HEK293 (cell line): ENCODE measurements around the gene RBMS3.
"Not testable (repeated sequence)": the region's sequence is repeated elsewhere in the genome, so short reads cannot be mapped to it uniquely, and the experiment has no call there.

Experiments used
- CTCF ChIA-PET: fragments of 350-600 bp; formaldehyde crosslinking; extraction: SDS; loops from one replicate; lab custom pipeline; 2021; ENCODE audit warnings: antibody characterized with exemption; lab: Yijun Ruan, JAX
- POLR2A ChIA-PET: fragments of 300-600 bp; formaldehyde crosslinking; extraction: SDS; loops from one replicate; lab custom pipeline; 2020; ENCODE audit warnings: antibody characterized with exemption, inconsistent platforms; lab: Yijun Ruan, JAX
- H3K27ac ChIP-seq: fragments of 200-500 bp; sonication (Bioruptor generic); 2 replicates; pipeline ENCODE4 v1.5.1; 2014; ENCODE audit warnings: low read depth, low read length, control low read depth, inconsistent platforms; ENCODE audit errors: extremely low read depth
- H3K36me3 ChIP-seq, 2 experiments: fragments of 200-500 bp in 1 of 2; sonication (Bioruptor generic) in 1 of 2; 1 replicate in 1 of 2; 2 replicates in 1 of 2; pipeline ENCODE4 v1.5.1; 2014 to 2017; ENCODE audit warnings: inconsistent platforms in 2 of 2, low read length in 2 of 2; ENCODE audit not compliant: control insufficient read depth in 2 of 2, insufficient read depth in 1 of 2
- H3K4me1 ChIP-seq: fragments of 200-500 bp; sonication (Bioruptor generic); 2 replicates; pipeline ENCODE4 v1.5.1; 2014; ENCODE audit warnings: mild to moderate bottlenecking, low read length, inconsistent platforms; ENCODE audit not compliant: control insufficient read depth, insufficient read depth
- H3K4me3 ChIP-seq: 2 replicates; pipeline ENCODE4 v1.5.1; 2011; ENCODE audit warnings: low read depth, mild to moderate bottlenecking, control low read depth, low read length, moderate library complexity
- H3K9me3 ChIP-seq: fragments of 200-500 bp; sonication (Bioruptor generic); 2 replicates; pipeline ENCODE4 v1.5.1; 2014; ENCODE audit warnings: low read depth, low read length, inconsistent platforms; ENCODE audit not compliant: control insufficient read depth, insufficient read depth
- FEZF1 ChIP-seq: fragments of 450-650 bp; formaldehyde crosslinking; IDR thresholded peaks from 2 replicates; pipeline ENCODE4 v1.5.1; 2016; ENCODE audit warnings: missing biosample characterization, missing genetic modification characterization
- GLI4 ChIP-seq: fragments of 450-650 bp; formaldehyde crosslinking; IDR thresholded peaks from 2 replicates; pipeline ENCODE4 v1.5.1; 2016; ENCODE audit warnings: missing biosample characterization, missing genetic modification characterization
- MYNN ChIP-seq: fragments of 450-650 bp; formaldehyde crosslinking; IDR thresholded peaks from 2 replicates; pipeline ENCODE4 v1.5.1; 2016; ENCODE audit warnings: missing biosample characterization, missing genetic modification characterization, borderline replicate concordance
- ZBTB7A ChIP-seq: fragments of 450-650 bp; formaldehyde crosslinking; IDR thresholded peaks from 2 replicates; pipeline ENCODE4 v1.5.1; 2016; ENCODE audit warnings: low read depth, missing biosample characterization, missing genetic modification characterization
- ZEB2 ChIP-seq: fragments of 450-650 bp; formaldehyde crosslinking; IDR thresholded peaks from 2 replicates; pipeline ENCODE4 v1.5.1; 2016; ENCODE audit warnings: missing biosample characterization, missing genetic modification characterization
- ZNF19 ChIP-seq: fragments of 450-650 bp; formaldehyde crosslinking; IDR thresholded peaks from 2 replicates; pipeline ENCODE4; 2016; ENCODE audit warnings: missing biosample characterization, missing genetic modification characterization, low read depth
- ZNF274 ChIP-seq, 2 experiments: fragments of 200-500 bp in 1 of 2; fragments of 450-650 bp in 1 of 2; sonication (Bioruptor generic) in 1 of 2; formaldehyde crosslinking in 1 of 2; IDR thresholded peaks; 2 replicates each; pipeline versions ENCODE4 v1.5.1 to v1.6.1; 2014 to 2016; ENCODE audit warnings: borderline replicate concordance in 1 of 2, inconsistent platforms in 1 of 2, low read length in 1 of 2, missing biosample characterization in 1 of 2, missing genetic modification characterization in 1 of 2
- ZNF311 ChIP-seq: fragments of 450-650 bp; formaldehyde crosslinking; IDR thresholded peaks from 2 replicates; pipeline ENCODE4 v1.5.1; 2017; ENCODE audit warnings: missing biosample characterization, missing genetic modification characterization, borderline replicate concordance
- ZNF398 ChIP-seq: fragments of 450-650 bp; formaldehyde crosslinking; IDR thresholded peaks from 2 replicates; pipeline ENCODE4 v1.5.1; 2017; ENCODE audit warnings: missing biosample characterization, missing genetic modification characterization
- ZNF404 ChIP-seq: fragments of 450-650 bp; formaldehyde crosslinking; IDR thresholded peaks from 2 replicates; pipeline ENCODE4 v1.5.1; 2017; ENCODE audit warnings: missing biosample characterization, missing genetic modification characterization
- ZNF549 ChIP-seq: fragments of 450-650 bp; IDR thresholded peaks from 2 replicates; pipeline ENCODE4 v1.5.1; 2018; ENCODE audit warnings: missing biosample characterization, missing genetic modification characterization, mild to moderate bottlenecking, inconsistent platforms, moderate library complexity
- ZNF626 ChIP-seq: fragments of 450-650 bp; sonication (Bioruptor Pico); formaldehyde crosslinking; IDR thresholded peaks from 2 replicates; pipeline ENCODE4 v1.5.1; 2018; ENCODE audit warnings: missing biosample characterization, missing genetic modification characterization, inconsistent platforms
- ZNF660 ChIP-seq: fragments of 450-650 bp; IDR thresholded peaks from 2 replicates; pipeline ENCODE4 v1.5.1; 2018; ENCODE audit warnings: missing biosample characterization, mild to moderate bottlenecking, missing genetic modification characterization
- ZNF677 ChIP-seq: fragments of 450-650 bp; IDR thresholded peaks from 2 replicates; pipeline ENCODE4 v1.5.0; 2018; ENCODE audit warnings: missing biosample characterization, mild to moderate bottlenecking, missing genetic modification characterization, moderate library complexity
- ZNF843 ChIP-seq: fragments of 450-650 bp; formaldehyde crosslinking; IDR thresholded peaks from 2 replicates; pipeline ENCODE4 v1.5.1; 2016; ENCODE audit warnings: missing biosample characterization, missing genetic modification characterization
- ZSCAN23 ChIP-seq: fragments of 450-650 bp; formaldehyde crosslinking; IDR thresholded peaks from 2 replicates; pipeline ENCODE4 v1.5.1; 2016; ENCODE audit warnings: missing biosample characterization, missing genetic modification characterization
- TF ChIP-seq, protein P1 (sequence below): fragments of 450-650 bp; formaldehyde crosslinking; IDR thresholded peaks from 2 replicates; pipeline ENCODE4 v1.5.1; 2017; ENCODE audit warnings: missing biosample characterization, missing genetic modification characterization
- TF ChIP-seq, protein P2 (sequence below): fragments of 450-650 bp; formaldehyde crosslinking; IDR thresholded peaks from 2 replicates; pipeline ENCODE4 v1.5.0; 2017; ENCODE audit warnings: missing biosample characterization, missing genetic modification characterization, borderline replicate concordance

RBMS3 gene

DNA sequence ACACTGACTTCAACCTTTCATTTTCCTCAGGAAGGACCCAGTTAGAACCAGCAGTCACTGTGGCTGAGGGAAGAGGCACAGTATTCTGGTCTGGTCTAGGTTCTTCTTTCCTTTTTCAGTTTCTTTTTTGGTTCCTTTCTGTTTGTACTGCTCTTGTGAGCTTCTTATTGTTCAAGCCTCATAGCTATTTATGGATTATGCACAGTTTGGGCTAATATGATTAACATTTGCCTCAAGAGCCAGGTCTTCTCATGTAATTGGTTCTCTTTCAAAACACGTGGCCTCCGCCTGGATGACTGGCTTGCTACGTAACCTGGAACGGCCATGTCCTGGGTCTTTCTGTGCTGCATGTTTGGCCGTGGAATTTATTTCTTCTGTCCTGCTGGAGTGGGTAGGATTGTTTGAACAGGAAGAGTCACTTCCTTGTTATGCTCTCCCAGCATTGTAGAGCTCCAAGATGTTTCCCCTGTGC is 43.3 kb downstream of the RBMS3 start:
- Histone ChIP-seq H3K4me3 (no peak overlapping the region), H3K36me3 (no peaks in the 10 kb centered on the region), H3K27ac (no peak overlapping the region), H3K9me3 (no peaks in the 10 kb centered on the region), H3K4me1 (no peaks in the 10 kb centered on the region)
- TF ChIP-seq GLI4 (tag by site-specific recombination) (no peak), ZBTB7A (tag by site-specific recombination) (no peak)
- POLR2A ChIA-PET: no interaction called here
- CTCF ChIA-PET: interaction anchor here (0.6 to 0.9 kb wide), 2 partner anchors 8 to 1646 kb away, joined by 4 to 5 read pairs; no protein-coding TSS in a partner anchor

- CTCF ChIA-PET: interaction anchor here (0.6 kb wide), 1 partner anchor 24 kb away, joined by 3 read pairs; no protein-coding TSS in a partner anchor
- H3K4me3 ChIP-seq, POLR2A ChIA-PET: not testable (repeated sequence)
Measured at GRCh38 chr3:29326540-29326939, 45.7 kb downstream of the RBMS3 start.

DNA sequence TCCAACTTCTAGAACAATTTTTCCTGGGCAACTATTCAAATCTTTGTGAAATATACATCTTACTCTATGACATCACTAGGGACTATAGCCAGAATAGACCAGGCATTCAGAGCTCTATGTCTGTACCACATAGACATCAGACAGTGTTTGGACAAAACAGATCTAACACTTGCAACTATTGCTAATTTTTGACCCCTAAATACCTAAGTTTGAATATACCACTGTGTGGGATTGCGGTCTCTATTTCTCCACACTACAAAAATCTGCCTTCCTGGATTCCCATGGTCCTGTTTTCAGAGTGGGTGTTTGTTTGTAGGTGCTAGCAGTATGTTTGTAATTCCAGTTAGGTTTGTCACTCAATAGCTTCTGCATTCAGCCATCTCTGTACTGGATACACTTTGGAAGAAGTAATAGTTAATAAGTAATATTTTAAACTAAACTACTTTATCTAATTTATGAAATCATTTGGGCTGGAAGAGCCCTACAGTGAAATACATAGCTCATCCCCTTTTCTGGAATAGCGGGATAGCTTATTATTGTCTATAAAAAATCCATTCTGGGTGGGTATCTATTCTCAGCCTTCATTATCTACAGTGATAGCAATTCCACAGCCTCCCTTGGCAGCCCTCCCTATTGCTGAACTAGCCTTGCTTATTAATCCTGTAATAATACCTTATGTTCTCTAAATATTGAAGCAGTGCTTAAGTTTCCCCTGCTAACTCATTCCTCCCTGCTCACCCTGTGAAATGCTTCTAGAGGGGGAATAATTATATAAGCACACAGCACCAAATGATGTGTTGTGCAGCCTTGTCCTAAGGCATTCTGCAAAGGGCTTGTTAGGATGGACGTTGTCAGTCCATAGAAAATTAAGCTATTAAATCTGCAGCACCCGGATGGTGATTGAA is 49.4 kb downstream of the RBMS3 start:
- ChIA-PET CTCF (no interaction called here), POLR2A (interaction anchor here (0.6 kb wide), 1 partner anchor 21 kb away, joined by 3 read pairs; no protein-coding TSS in a partner anchor)
- Histone ChIP-seq H3K36me3 (no peaks in the 10 kb centered on the region), H3K4me3 (no peak overlapping the region), H3K27ac (no peak overlapping the region), H3K4me1 (no peaks in the 10 kb centered on the region), H3K9me3 (no peaks in the 10 kb centered on the region)
- TF ChIP-seq ZNF677 (tag by site-specific recombination) (no peak), FEZF1 (tag by site-specific recombination) (no peak), ZEB2 (tag by site-specific recombination) (no peak), ZNF274 (IDR thresholded peaks at IDR 0.05; ENCODE audit: low read length) (no peak), ZNF274 (tag by site-specific recombination; IDR thresholded peaks at IDR 0.05; ENCODE audit: borderline replicate concordance) (no peak), ZNF843 (tag by site-specific recombination) (no peak), MYNN (tag by site-specific recombination) (no peak), ZNF19 (tag by site-specific recombination) (no peak), ZNF549 (tag by site-specific recombination) (no peak), ZSCAN23 (tag by site-specific recombination) (no peak), ZNF404 (tag by site-specific recombination) (no peak), ZNF660 (no peak), ZNF311 (tag by site-specific recombination) (no peak), ZNF398 (tag by site-specific recombination) (no peak), ZNF626 (tag by site-specific recombination) (no peak)
- TF ChIP-seq, protein P1, sequence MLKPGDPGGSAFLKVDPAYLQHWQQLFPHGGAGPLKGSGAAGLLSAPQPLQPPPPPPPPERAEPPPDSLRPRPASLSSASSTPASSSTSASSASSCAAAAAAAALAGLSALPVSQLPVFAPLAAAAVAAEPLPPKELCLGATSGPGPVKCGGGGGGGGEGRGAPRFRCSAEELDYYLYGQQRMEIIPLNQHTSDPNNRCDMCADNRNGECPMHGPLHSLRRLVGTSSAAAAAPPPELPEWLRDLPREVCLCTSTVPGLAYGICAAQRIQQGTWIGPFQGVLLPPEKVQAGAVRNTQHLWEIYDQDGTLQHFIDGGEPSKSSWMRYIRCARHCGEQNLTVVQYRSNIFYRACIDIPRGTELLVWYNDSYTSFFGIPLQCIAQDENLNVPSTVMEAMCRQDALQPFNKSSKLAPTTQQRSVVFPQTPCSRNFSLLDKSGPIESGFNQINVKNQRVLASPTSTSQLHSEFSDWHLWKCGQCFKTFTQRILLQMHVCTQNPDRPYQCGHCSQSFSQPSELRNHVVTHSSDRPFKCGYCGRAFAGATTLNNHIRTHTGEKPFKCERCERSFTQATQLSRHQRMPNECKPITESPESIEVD (tag by site-specific recombination): no peak
- TF ChIP-seq, protein P2, sequence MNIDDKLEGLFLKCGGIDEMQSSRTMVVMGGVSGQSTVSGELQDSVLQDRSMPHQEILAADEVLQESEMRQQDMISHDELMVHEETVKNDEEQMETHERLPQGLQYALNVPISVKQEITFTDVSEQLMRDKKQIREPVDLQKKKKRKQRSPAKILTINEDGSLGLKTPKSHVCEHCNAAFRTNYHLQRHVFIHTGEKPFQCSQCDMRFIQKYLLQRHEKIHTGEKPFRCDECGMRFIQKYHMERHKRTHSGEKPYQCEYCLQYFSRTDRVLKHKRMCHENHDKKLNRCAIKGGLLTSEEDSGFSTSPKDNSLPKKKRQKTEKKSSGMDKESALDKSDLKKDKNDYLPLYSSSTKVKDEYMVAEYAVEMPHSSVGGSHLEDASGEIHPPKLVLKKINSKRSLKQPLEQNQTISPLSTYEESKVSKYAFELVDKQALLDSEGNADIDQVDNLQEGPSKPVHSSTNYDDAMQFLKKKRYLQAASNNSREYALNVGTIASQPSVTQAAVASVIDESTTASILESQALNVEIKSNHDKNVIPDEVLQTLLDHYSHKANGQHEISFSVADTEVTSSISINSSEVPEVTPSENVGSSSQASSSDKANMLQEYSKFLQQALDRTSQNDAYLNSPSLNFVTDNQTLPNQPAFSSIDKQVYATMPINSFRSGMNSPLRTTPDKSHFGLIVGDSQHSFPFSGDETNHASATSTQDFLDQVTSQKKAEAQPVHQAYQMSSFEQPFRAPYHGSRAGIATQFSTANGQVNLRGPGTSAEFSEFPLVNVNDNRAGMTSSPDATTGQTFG (tag by site-specific recombination): no peak

More at GRCh38 chr3:29326540-29326939, 45.7 kb downstream of the RBMS3 start:
- not testable (repeated sequence) for H3K9me3 ChIP-seq, H3K4me1 ChIP-seq, H3K27ac ChIP-seq, H3K36me3 ChIP-seq
